ENCODE data around the gene RADIL. TPM values are rescaled to one million over a fixed set of nuclear protein-coding genes. Genes with fewer than 3 reads are reported as not detected.

Gene RADIL
- total RNA-seq, 1 experiment from 2014 or later, result not detected

DNA sequence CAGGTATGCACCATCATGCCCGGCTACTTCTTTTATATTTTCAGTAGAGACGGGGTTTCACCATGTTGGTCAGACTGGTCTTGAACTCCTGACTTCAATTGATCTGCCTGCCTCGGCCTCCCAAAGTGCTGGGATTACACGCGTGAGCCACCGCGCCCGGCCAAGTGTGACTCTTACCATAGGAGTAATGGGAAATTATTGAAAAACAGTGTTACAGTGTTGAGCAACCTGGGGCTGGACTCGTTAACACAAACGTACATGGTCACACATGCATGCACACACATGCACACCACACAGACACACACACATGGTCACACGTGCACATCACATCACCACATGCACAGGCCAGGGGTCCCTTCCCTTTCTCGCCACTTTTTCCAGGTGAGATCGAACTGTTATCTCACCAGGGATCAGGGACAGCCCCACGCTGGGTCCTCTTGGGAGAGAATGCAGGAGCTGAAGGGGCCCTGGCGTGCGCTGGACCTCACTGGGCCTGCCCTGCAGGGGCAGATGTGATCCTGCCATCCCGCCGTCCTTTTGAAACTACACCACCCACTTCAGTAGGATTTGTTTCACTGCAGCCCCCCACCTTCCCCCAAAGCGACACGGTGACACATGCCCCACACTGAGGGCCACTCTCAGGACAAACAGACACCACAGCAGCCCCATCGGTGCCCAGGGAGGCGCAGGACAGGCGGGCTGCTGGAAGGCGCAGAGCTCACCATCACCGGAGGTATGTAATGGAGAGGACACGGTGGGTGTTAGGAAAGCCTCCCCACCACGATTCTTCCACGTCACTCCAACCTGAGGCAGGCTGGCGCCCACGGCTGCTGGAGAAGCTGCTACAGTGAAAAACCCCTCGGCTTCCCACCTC is 10.2 kb downstream of the RADIL start:
- no TSS peak for BruUV-seq (replicated peaks)
- no peak overlapping the region for H3K4me3 ChIP-seq (ENCODE audit: low read depth, low read length)
- intact Hi-C loops (cut with micrococcal nuclease; ENCODE audit: unreplicated experiment), result no loop called here
- H3K9me3 ChIP-seq, result no peaks in the 10 kb centered on the region
- Mint-ChIP-seq H3K27me3 (ENCODE audit: insufficient read depth, unreplicated experiment) (no peaks in the 10 kb centered on the region), H3K27ac (ENCODE audit: unreplicated experiment) (no peak overlapping the region), H3K9me3 (ENCODE audit: unreplicated experiment) (no peaks in the 10 kb centered on the region), H3K4me1 (ENCODE audit: low read depth, unreplicated experiment) (no peaks in the 10 kb centered on the region), H3K4me3 (ENCODE audit: unreplicated experiment) (no peak overlapping the region), H3K36me3 (ENCODE audit: insufficient read depth, unreplicated experiment) (no peaks in the 10 kb centered on the region)
- ChIA-PET POLR2A (no interaction called here), CTCF (no interaction called here)
- H3K4me1 ChIP-seq, result no peaks in the 10 kb centered on the region
- TF ChIP-seq CTCF (IDR thresholded peaks at IDR 0.05; ENCODE audit: insufficient read depth in 1 of 2, low read depth in 1 of 2, low read length in 1 of 2, severe bottlenecking in 1 of 2, unreplicated experiment in 1 of 2), result no peak
- DNase-seq, result no peak
- H3K27me3 ChIP-seq (replicated peaks; ENCODE audit: control insufficient read depth, insufficient read depth, low read length), result no peaks in the 10 kb centered on the region
- H3K36me3 ChIP-seq (ENCODE audit: control insufficient read depth, insufficient read depth, low read length), result no peaks in the 10 kb centered on the region

- Histone ChIP-seq H3K27me3 (replicated peaks; ENCODE audit: control insufficient read depth, insufficient read depth, low read length) (no peaks in the 10 kb centered on the region), H3K4me3 (ENCODE audit: low read depth, low read length) (no peak overlapping the region), H3K4me1 (no peaks in the 10 kb centered on the region), H3K36me3 (ENCODE audit: control insufficient read depth, insufficient read depth, low read length) (no peaks in the 10 kb centered on the region), H3K9me3 (no peaks in the 10 kb centered on the region)
- Mint-ChIP-seq H3K27me3 (ENCODE audit: insufficient read depth, unreplicated experiment) (no peaks in the 10 kb centered on the region), H3K27ac (ENCODE audit: unreplicated experiment) (no peak overlapping the region), H3K36me3 (ENCODE audit: insufficient read depth, unreplicated experiment) (no peaks in the 10 kb centered on the region), H3K4me3 (ENCODE audit: unreplicated experiment) (no peak overlapping the region), H3K4me1 (ENCODE audit: low read depth, unreplicated experiment) (no peaks in the 10 kb centered on the region), H3K9me3 (ENCODE audit: unreplicated experiment) (no peaks in the 10 kb centered on the region)
- no TSS peak for BruUV-seq (replicated peaks)
- CTCF ChIA-PET, result no interaction called here
- no peak for DNase-seq
- TF ChIP-seq CTCF (IDR thresholded peaks at IDR 0.05; ENCODE audit: insufficient read depth in 1 of 2, low read depth in 1 of 2, low read length in 1 of 2, severe bottlenecking in 1 of 2, unreplicated experiment in 1 of 2), result no peak
- intact Hi-C loops (cut with micrococcal nuclease; ENCODE audit: unreplicated experiment), result no loop called here
- POLR2A ChIA-PET, result no interaction called here
Observed at GRCh38 chr7:4871930-4872675, 11.4 kb downstream of the RADIL start.

DNA sequence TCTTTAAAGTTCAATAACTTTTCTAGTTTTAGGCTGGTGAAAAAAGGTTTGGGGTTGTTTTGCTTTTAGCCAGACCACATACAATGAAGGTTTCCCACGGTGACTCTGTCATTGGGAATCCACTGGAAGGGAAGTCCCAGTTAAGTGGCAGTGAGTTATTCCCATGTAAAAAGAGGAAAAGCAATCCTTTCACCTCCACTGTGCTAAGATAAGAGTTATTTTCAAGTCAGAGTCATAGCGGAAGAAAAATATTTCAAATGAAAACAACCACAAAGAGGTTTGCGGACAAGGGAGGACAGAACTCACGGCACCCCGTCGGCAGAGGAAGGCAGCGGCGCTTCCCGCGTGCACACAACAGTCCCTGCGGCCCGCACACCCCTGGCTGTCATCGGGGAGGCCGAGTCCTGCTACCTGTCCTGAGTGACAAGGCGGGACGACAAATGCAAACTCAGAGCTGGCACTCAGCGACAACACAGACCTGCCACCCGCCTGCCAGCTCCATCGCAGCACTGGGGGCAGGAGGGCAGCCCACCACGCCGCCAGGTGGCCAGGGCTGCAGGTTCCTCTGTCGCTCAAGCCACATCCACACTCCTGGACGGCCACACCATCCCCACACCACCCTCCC is 12.3 kb downstream of the RADIL start:
- Histone ChIP-seq H3K9me3 (no peaks in the 10 kb centered on the region), H3K4me3 (ENCODE audit: low read depth, low read length) (no peak overlapping the region), H3K36me3 (ENCODE audit: control insufficient read depth, insufficient read depth, low read length) (no peaks in the 10 kb centered on the region), H3K4me1 (no peaks in the 10 kb centered on the region), H3K27me3 (replicated peaks; ENCODE audit: control insufficient read depth, insufficient read depth, low read length) (no peaks in the 10 kb centered on the region)
- Mint-ChIP-seq H3K9me3 (ENCODE audit: unreplicated experiment) (no peaks in the 10 kb centered on the region), H3K27ac (ENCODE audit: unreplicated experiment) (no peak overlapping the region), H3K4me3 (ENCODE audit: unreplicated experiment) (no peak overlapping the region), H3K4me1 (ENCODE audit: low read depth, unreplicated experiment) (no peaks in the 10 kb centered on the region), H3K27me3 (ENCODE audit: insufficient read depth, unreplicated experiment) (no peaks in the 10 kb centered on the region), H3K36me3 (ENCODE audit: insufficient read depth, unreplicated experiment) (no peaks in the 10 kb centered on the region)
- POLR2A ChIA-PET, result no interaction called here
- no peak for TF ChIP-seq CTCF (IDR thresholded peaks at IDR 0.05; ENCODE audit: insufficient read depth in 1 of 2, low read depth in 1 of 2, low read length in 1 of 2, severe bottlenecking in 1 of 2, unreplicated experiment in 1 of 2)
- no TSS peak for BruUV-seq (replicated peaks)
- intact Hi-C loops (cut with micrococcal nuclease; ENCODE audit: unreplicated experiment), result no loop called here
- no peak for DNase-seq
- CTCF ChIA-PET, result no interaction called here

Measured in Caco-2 (cell line).